Loucy (cell line): ENCODE results near the gene MYL11.

Source experiments
- H2AFZ ChIP-seq: fragments of 200-600 bp; sonication (generic); 2 replicates; pipeline ENCODE4 v1.6.0; 2016; ENCODE audit warnings: antibody characterized with exemption, mild to moderate bottlenecking, low read length, moderate library complexity
- H3F3A ChIP-seq: fragments of 200-600 bp; 2 replicates; pipeline ENCODE4 v1.6.0; 2016; ENCODE audit warnings: antibody characterized with exemption, low read depth, mild to moderate bottlenecking
- H3K27me3 ChIP-seq: fragments of 200-600 bp; sonication (generic); 2 replicates; pipeline ENCODE4 v1.6.1; 2014; ENCODE audit warnings: low read length, mild to moderate bottlenecking; ENCODE audit not compliant: insufficient read depth, poor library complexity, severe bottlenecking
- H3K36me3 ChIP-seq: fragments of 200-600 bp; sonication (generic); 2 replicates; pipeline ENCODE4 v1.6.1; 2016; ENCODE audit warnings: low read length; ENCODE audit not compliant: insufficient read depth
- H3K4me1 ChIP-seq: fragments of 200-600 bp; sonication (generic); 2 replicates; pipeline ENCODE4 v1.5.1; 2014; ENCODE audit warnings: low read length, mild to moderate bottlenecking; ENCODE audit not compliant: insufficient read depth, poor library complexity, severe bottlenecking
- H3K4me2 ChIP-seq: fragments of 200-600 bp; sonication (generic); 2 replicates; pipeline ENCODE4 v1.6.0; 2014; ENCODE audit warnings: antibody characterized with exemption, low read length, low read depth, mild to moderate bottlenecking; ENCODE audit not compliant: poor library complexity, severe bottlenecking
- H3K4me3 ChIP-seq: fragments of 200-600 bp; sonication (generic); 2 replicates; pipeline ENCODE4 v1.5.1; 2014; ENCODE audit warnings: low read length, mild to moderate bottlenecking, mixed read lengths; ENCODE audit not compliant: poor library complexity, severe bottlenecking
- H3K79me2 ChIP-seq: fragments of 200-600 bp; sonication (generic); 2 replicates; pipeline ENCODE4 v1.6.1; 2014; ENCODE audit warnings: low read length; ENCODE audit not compliant: insufficient read depth
- H3K9ac ChIP-seq: fragments of 200-600 bp; sonication (generic); 2 replicates; pipeline ENCODE4 v1.6.0; 2014; ENCODE audit warnings: mild to moderate bottlenecking, low read depth, low read length, moderate library complexity; ENCODE audit not compliant: poor library complexity, severe bottlenecking
- H3K9me2 ChIP-seq: fragments of 200-600 bp; sonication (generic); replicated peaks from 2 replicates; pipeline ENCODE4 v1.6.1; 2016; ENCODE audit warnings: low read depth, low read length, mixed read lengths
- H3K9me3 ChIP-seq: fragments of 200-600 bp; sonication (generic); 2 replicates; pipeline ENCODE4 v1.6.1; 2014; ENCODE audit warnings: mild to moderate bottlenecking, antibody characterized with exemption, low read length, low read depth; ENCODE audit not compliant: insufficient read depth
- H4K20me1 ChIP-seq: fragments of 200-600 bp; sonication (generic); 2 replicates; pipeline ENCODE4 v1.6.0; 2014; ENCODE audit warnings: antibody characterized with exemption, low read length, mild to moderate bottlenecking; ENCODE audit not compliant: insufficient read depth, poor library complexity, severe bottlenecking
- EZH2phosphoT487 ChIP-seq: fragments of 200-600 bp; IDR thresholded peaks from 2 replicates; pipeline ENCODE4 v1.6.1; 2018; ENCODE audit warnings: antibody characterized with exemption, mild to moderate bottlenecking, moderate library complexity, borderline replicate concordance
- TF ChIP-seq, protein P1 (sequence below): fragments of 200-600 bp; sonication (generic); conservative IDR thresholded peaks from 2 replicates; pipeline ENCODE4 v1.5.1; 2014; ENCODE audit warnings: mild to moderate bottlenecking, antibody characterized with exemption, low read length

MYL11 gene

DNA sequence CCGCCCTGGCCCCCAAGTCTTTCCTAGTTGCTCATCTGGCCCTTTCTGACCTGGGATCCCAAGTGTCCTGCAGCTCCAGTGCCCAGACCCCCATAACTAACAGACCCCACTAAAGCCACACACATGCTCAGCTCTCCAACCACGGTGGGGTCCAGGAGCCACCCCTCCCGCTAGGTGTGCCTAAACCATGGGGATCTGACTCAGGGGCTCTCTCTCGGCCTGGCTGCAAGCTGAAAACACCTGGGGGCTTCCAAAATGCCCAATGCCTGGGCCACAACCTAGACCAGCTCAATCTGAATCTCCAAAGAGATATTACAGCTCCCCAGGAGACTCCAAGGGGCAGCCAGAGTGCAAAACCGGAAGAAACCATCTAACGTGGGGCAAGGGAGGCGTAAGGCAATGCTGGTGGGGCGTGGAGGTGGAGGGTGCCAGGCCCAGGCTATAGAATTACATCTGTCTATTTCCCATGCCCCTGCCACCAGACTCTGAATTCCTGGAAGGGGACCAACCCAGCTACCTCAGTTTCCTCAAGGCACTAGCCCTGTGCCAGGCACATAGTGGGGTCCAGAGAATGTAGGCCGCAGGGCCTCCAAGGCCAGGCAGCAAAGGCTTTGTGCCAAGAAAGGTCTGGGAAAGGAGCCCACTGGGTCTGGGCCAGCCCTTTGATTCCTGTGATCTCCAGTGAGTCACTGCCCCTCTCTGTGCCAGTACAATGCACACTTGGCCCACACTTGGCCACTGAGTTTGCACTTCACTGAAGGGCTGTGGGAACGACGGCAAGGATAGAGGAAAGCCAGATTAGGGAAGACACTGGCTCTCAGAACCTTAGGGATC, 22.8 kb upstream of the MYL11 start:
- peaks cover 5% of the 10 kb centered on the region; the same call in 1 of the 2 replicates for H3F3A ChIP-seq
- peaks cover 44% of the 10 kb centered on the region for H3K79me2 ChIP-seq
- H3K9me2 ChIP-seq, result no peaks in the 10 kb centered on the region
- no peak overlapping the region for H3K4me3 ChIP-seq
- no peak overlapping the region for H2AFZ ChIP-seq
- H3K9ac ChIP-seq, result no peak overlapping the region
- H3K27me3 ChIP-seq, result no peaks in the 10 kb centered on the region
- H4K20me1 ChIP-seq, result peaks cover 12% of the 10 kb centered on the region
- TF ChIP-seq EZH2phosphoT487, result no peak
- TF ChIP-seq, protein P1, sequence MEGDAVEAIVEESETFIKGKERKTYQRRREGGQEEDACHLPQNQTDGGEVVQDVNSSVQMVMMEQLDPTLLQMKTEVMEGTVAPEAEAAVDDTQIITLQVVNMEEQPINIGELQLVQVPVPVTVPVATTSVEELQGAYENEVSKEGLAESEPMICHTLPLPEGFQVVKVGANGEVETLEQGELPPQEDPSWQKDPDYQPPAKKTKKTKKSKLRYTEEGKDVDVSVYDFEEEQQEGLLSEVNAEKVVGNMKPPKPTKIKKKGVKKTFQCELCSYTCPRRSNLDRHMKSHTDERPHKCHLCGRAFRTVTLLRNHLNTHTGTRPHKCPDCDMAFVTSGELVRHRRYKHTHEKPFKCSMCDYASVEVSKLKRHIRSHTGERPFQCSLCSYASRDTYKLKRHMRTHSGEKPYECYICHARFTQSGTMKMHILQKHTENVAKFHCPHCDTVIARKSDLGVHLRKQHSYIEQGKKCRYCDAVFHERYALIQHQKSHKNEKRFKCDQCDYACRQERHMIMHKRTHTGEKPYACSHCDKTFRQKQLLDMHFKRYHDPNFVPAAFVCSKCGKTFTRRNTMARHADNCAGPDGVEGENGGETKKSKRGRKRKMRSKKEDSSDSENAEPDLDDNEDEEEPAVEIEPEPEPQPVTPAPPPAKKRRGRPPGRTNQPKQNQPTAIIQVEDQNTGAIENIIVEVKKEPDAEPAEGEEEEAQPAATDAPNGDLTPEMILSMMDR, result no peak
- H3K4me1 ChIP-seq, result peaks cover 33% of the 10 kb centered on the region
- peaks cover 20% of the 10 kb centered on the region; the same call in 1 of the 2 replicates for H3K36me3 ChIP-seq
- H3K4me2 ChIP-seq, result no peak overlapping the region
- H3K9me3 ChIP-seq, result no peaks in the 10 kb centered on the region

DNA sequence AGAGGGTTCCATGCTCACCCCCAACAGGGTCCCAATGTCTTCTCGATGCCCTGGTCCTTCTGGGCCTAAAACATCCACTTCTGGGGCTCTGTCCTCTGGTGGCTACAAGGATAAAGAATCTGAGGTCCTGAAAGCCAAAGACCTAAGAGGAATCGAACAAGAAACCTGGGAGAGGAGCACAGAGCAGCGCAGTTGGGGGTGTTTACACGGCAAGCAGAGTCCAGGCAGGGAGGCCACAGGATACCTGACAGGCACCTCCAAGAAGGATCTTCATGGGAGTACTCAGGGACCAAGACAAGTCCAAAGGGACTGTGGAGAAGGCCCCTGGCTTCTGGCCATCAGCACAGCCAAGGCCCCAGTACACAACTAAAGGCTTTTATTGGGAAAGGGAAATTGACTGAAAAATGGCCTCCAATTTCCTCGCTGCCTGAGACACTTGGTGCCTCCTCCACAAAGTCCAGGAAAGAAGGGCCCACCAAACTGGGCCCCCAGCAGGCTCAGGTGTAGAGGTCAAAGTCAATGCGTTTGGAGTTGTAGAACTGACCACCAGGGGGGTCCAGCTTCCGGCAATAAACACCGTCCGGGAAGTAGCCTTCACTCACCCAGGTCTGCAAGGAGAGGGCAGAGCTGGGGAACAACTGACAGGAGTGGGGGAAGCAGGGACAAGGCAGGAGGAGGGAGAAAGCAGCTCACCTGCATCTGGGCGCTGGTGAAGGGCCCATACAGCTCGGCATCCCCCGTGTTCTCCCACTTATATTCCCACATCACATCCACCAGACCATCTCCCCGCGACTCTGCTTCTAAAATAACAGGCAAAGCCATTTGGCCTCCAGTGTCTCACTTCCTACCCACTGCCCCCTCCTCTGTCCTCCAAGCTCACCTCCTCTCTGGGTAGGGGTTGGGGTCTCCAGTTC, 21.9 kb upstream of the MYL11 start:
- H3K9me2 ChIP-seq, result no peaks in the 10 kb centered on the region
- TF ChIP-seq, protein P1, result no peak
- no peak for TF ChIP-seq EZH2phosphoT487

DNA sequence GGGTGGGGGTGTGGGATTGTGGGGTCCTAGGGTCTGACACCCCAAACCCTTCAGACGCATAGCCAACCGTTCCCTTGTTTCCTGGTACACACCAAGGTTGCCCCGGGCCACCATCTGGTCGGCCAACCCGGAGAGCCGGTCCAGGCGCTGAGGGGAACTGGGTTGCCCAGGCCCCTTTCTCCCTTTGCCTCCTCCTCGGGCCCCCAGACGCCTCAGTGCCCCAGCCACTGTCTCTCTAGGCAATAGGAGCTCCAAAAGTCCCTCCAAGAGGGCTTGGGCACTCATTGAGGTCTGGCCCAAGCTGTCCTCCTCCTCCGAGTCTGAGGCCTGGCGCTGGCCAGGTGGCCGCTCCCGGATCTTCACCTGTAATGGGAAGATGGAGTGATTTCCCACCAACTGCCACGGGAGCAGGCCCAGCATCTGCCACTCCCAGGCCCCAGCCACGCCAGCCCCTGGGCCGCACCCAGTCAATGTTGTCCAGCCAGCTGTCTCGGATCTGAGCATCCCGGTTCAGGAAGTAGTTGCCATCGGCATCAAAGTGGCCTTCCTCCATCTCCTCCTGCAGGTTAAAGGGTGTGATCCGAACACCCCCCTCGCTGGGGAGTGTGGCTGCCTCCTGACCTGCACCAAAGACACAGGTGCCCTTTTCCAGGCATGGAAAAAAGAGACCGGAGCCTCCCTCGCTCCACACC, 21.0 kb upstream of the MYL11 start:
- H3K4me2 ChIP-seq, result peak overlapping the region; percentile 83
- no peaks in the 10 kb centered on the region for H3K9me3 ChIP-seq
- H3F3A ChIP-seq, result peaks cover 5% of the 10 kb centered on the region; the same call in 1 of the 2 replicates
- peak overlapping the region; percentile 88 for H3K9ac ChIP-seq
- no peaks in the 10 kb centered on the region for H3K9me2 ChIP-seq
- H4K20me1 ChIP-seq, result peaks cover 12% of the 10 kb centered on the region
- H2AFZ ChIP-seq, result no peak overlapping the region
- H3K4me3 ChIP-seq, result peak overlapping the region; percentile 90
- peaks cover 35% of the 10 kb centered on the region for H3K4me1 ChIP-seq
- H3K27me3 ChIP-seq, result no peaks in the 10 kb centered on the region
- TF ChIP-seq EZH2phosphoT487, result no peak
- TF ChIP-seq, protein P1, result no peak
- H3K36me3 ChIP-seq, result peaks cover 38% of the 10 kb centered on the region; the same call in 1 of the 2 replicates
- peaks cover 56% of the 10 kb centered on the region for H3K79me2 ChIP-seq

More for the DNA sequence above, 21.9 kb upstream of the MYL11 start:
- Histone ChIP-seq H3K27me3 (no peaks in the 10 kb centered on the region), H3F3A (peaks cover 5% of the 10 kb centered on the region; the same call in 1 of the 2 replicates), H3K4me1 (peaks cover 35% of the 10 kb centered on the region), H3K4me3 (no peak overlapping the region), H3K36me3 (peaks cover 30% of the 10 kb centered on the region; the same call in 1 of the 2 replicates), H3K79me2 (peaks cover 49% of the 10 kb centered on the region), H3K9ac (no peak overlapping the region), H2AFZ (no peak overlapping the region), H4K20me1 (peaks cover 12% of the 10 kb centered on the region), H3K9me3 (no peaks in the 10 kb centered on the region), H3K4me2 (peak overlapping the region; percentile 83)
